ENCODE measurements around the gene GOLGA1. TPM values are rescaled to one million over a fixed set of nuclear protein-coding genes. Genes with fewer than 3 reads are reported as not detected.

Gene GOLGA1
- total RNA-seq, 4 donors from 2014 or later: 23.5 to 44.4 (median 28.4) TPM

GRCh38 chr9:124949387-124949786 is 8.5 kb upstream of the GOLGA1 start:
- no peaks in the 10 kb centered on the region for H3K9me3 ChIP-seq
- DNase-seq (ENCODE audit: low spot score in 2 of 2): no peak
- no peak overlapping the region for H3K27ac ChIP-seq
- H3K4me3 ChIP-seq: no peak overlapping the region
- no peak for TF ChIP-seq CTCF (IDR thresholded peaks at IDR 0.05)
- no peak for TF ChIP-seq POLR2A (IDR thresholded peaks at IDR 0.05)
- TF ChIP-seq EP300 (IDR thresholded peaks at IDR 0.05): no peak
- no peaks in the 10 kb centered on the region for H3K36me3 ChIP-seq
- no peaks in the 10 kb centered on the region for H3K4me1 ChIP-seq
- no peaks in the 10 kb centered on the region for H3K27me3 ChIP-seq
- 79 to 83% methylated on average over 2 of the region's 2 CpGs for WGBS, 2 donors

GRCh38 chr9:124947727-124948391 is 7.0 kb upstream of the GOLGA1 start:
- no peaks in the 10 kb centered on the region for H3K9me3 ChIP-seq
- no peaks in the 10 kb centered on the region for H3K36me3 ChIP-seq
- DNase-seq (ENCODE audit: low spot score in 2 of 2): no peak
- WGBS, 2 donors: 68 to 71% methylated on average over 5 of the region's 5 CpGs
- TF ChIP-seq POLR2A (IDR thresholded peaks at IDR 0.05): no peak
- no peak for TF ChIP-seq CTCF (IDR thresholded peaks at IDR 0.05)
- no peak for TF ChIP-seq EP300 (IDR thresholded peaks at IDR 0.05)
- H3K27ac ChIP-seq: no peak overlapping the region
- H3K4me1 ChIP-seq: peaks cover 0 to under 1% (median 0%) of the 10 kb centered on the region in 4 donors
- no peaks in the 10 kb centered on the region for H3K27me3 ChIP-seq
- H3K4me3 ChIP-seq: no peak overlapping the region

- H3K27me3 ChIP-seq: no peaks in the 10 kb centered on the region
- no peak overlapping the region for H3K4me3 ChIP-seq
- H3K4me1 ChIP-seq: peaks cover 0 to 10% (median 7%) of the 10 kb centered on the region in 4 donors
- 85 to 90% methylated on average over 1 of the region's 1 CpG for WGBS, 2 donors
- no peaks in the 10 kb centered on the region for H3K9me3 ChIP-seq
- DNase-seq (ENCODE audit: low spot score in 2 of 2): no peak
- no peaks in the 10 kb centered on the region for H3K36me3 ChIP-seq
- H3K27ac ChIP-seq: no peak overlapping the region
- TF ChIP-seq EP300 (IDR thresholded peaks at IDR 0.05) (no peak), CTCF (IDR thresholded peaks at IDR 0.05) (no peak), POLR2A (IDR thresholded peaks at IDR 0.05) (no peak)
Observed at GRCh38 chr9:124946167-124946566, 5.3 kb upstream of the GOLGA1 start.

GRCh38 chr9:124941679-124942561 is 1.0 kb upstream of the GOLGA1 start:
- Histone ChIP-seq H3K27ac (peak overlapping the region; percentile 92 to 95 (median 92)), H3K36me3 (peaks cover 0 to 18% (median 0%) of the 10 kb centered on the region in 3 donors), H3K27me3 (no peaks in the 10 kb centered on the region), H3K4me1 (peaks cover 0 to 28% (median 8%) of the 10 kb centered on the region in 4 donors), H3K9me3 (no peaks in the 10 kb centered on the region), H3K4me3 (peak overlapping the region; percentile 66 to 96 (median 82))
- TF ChIP-seq POLR2A (IDR thresholded peaks at IDR 0.05) (no peak), EP300 (IDR thresholded peaks at IDR 0.05) (no peak), CTCF (IDR thresholded peaks at IDR 0.05) (no peak)
- WGBS, 2 donors: 14% methylated on average over 31 of the region's 31 CpGs
- peak in 1 of 2 donors; percentile 56 for DNase-seq (ENCODE audit: low spot score in 2 of 2)

- no peak for TF ChIP-seq POLR2A (IDR thresholded peaks at IDR 0.05)
- TF ChIP-seq EP300 (IDR thresholded peaks at IDR 0.05): no peak
- TF ChIP-seq CTCF (IDR thresholded peaks at IDR 0.05): no peak
- H3K4me1 ChIP-seq: peaks cover 0 to 28% (median 8%) of the 10 kb centered on the region in 4 donors
- H3K27me3 ChIP-seq: no peaks in the 10 kb centered on the region
- peak overlapping the region; percentile 66 to 96 (median 82) for H3K4me3 ChIP-seq
- H3K36me3 ChIP-seq: peaks cover 0 to 32% (median 0%) of the 10 kb centered on the region in 3 donors
- peak overlapping the region; percentile 92 to 95 (median 92) for H3K27ac ChIP-seq
- no peaks in the 10 kb centered on the region for H3K9me3 ChIP-seq
- 0 to 2% methylated on average over 7 to 9 of the region's 17 CpGs for WGBS, 2 donors
- no peak for DNase-seq (ENCODE audit: low spot score in 2 of 2)
Observed at GRCh38 chr9:124940521-124940893, 376 bp downstream of the GOLGA1 start.
